ENCODE results near the gene KCNJ6. TPM values are rescaled to one million over a fixed set of nuclear protein-coding genes. Genes with fewer than 3 reads are reported as not detected.

KCNJ6 gene
- total RNA-seq, 1 experiment from 2014 or later: not detected

GRCh38 chr21:37874904-37875780 is 41.1 kb downstream of the KCNJ6 start:
- intact Hi-C loops (cut with micrococcal nuclease): no loop called here
- H3K9me2 ChIP-seq (ENCODE audit: insufficient read depth): no peaks in the 10 kb centered on the region
- TF ChIP-seq ZFX (IDR thresholded peaks at IDR 0.05) (no peak), ZNF274 (IDR thresholded peaks at IDR 0.05; ENCODE audit: low read depth, low read length) (no peak), FOSL1 (IDR thresholded peaks at IDR 0.05; ENCODE audit: low read depth) (no peak)
- ATAC-seq (no peak), DNase-seq (ENCODE audit: low read depth, low spot score) (no peak)
- POLR2A ChIA-PET: no interaction called here
- no peaks in the 10 kb centered on the region for H3K4me1 ChIP-seq (ENCODE audit: control insufficient read depth in 1 of 2, insufficient read depth in 2 of 2, low read length in 2 of 2)
- H3K36me3 ChIP-seq (ENCODE audit: control insufficient read depth in 1 of 2, insufficient read depth in 2 of 2, low read length in 2 of 2): no peaks in the 10 kb centered on the region
- H2AFZ ChIP-seq (ENCODE audit: low read depth, low read length, poor library complexity, severe bottlenecking): no peak overlapping the region
- H4K20me1 ChIP-seq (ENCODE audit: insufficient read depth): no peaks in the 10 kb centered on the region
- peaks cover 0 to 4% of the 10 kb centered on the region in 2 experiments; a peak in 1 of 4 replicates for H3K9me3 ChIP-seq (ENCODE audit: control insufficient read depth in 1 of 2, insufficient read depth in 1 of 2, low read depth in 1 of 2, low read length in 2 of 2)
- no peak overlapping the region for H3K4me2 ChIP-seq (ENCODE audit: low read length)
- CTCF ChIA-PET: no interaction called here
- H3K9ac ChIP-seq (ENCODE audit: low read length): no peak overlapping the region
- RAD21 ChIA-PET (ENCODE audit: low non-redundant PET in 1 of 2, low total read pairs in 2 of 2, uncharacterized antibody in 2 of 2, unreplicated experiment in 2 of 2): no interaction called here
- no peaks in the 10 kb centered on the region for H3K79me2 ChIP-seq (ENCODE audit: insufficient read depth, low read length)
- BruUV-seq (replicated peaks): no TSS peak
- no peak overlapping the region for H3K4me3 ChIP-seq (replicated peaks in 1 of 2; ENCODE audit: low read depth in 1 of 2, low read length in 2 of 2)
- no peaks in the 10 kb centered on the region for H3K27me3 ChIP-seq (ENCODE audit: insufficient read depth, low read length)
- no peak overlapping the region for H3K27ac ChIP-seq (ENCODE audit: low read depth, low read length)

- ChIA-PET RAD21 (ENCODE audit: low non-redundant PET in 1 of 2, low total read pairs in 2 of 2, uncharacterized antibody in 2 of 2, unreplicated experiment in 2 of 2) (no interaction called here), CTCF (no interaction called here), POLR2A (no interaction called here)
- Histone ChIP-seq H4K20me1 (ENCODE audit: insufficient read depth) (no peaks in the 10 kb centered on the region), H3K4me1 (ENCODE audit: control insufficient read depth in 1 of 2, insufficient read depth in 2 of 2, low read length in 2 of 2) (no peaks in the 10 kb centered on the region), H3K4me2 (ENCODE audit: low read length) (no peak overlapping the region), H3K79me2 (ENCODE audit: insufficient read depth, low read length) (no peaks in the 10 kb centered on the region), H2AFZ (ENCODE audit: low read depth, low read length, poor library complexity, severe bottlenecking) (no peak overlapping the region), H3K9me3 (ENCODE audit: control insufficient read depth in 1 of 2, insufficient read depth in 1 of 2, low read depth in 1 of 2, low read length in 2 of 2) (peaks cover 0 to 4% of the 10 kb centered on the region in 2 experiments; a peak in 1 of 4 replicates), H3K4me3 (replicated peaks in 1 of 2; ENCODE audit: low read depth in 1 of 2, low read length in 2 of 2) (no peak overlapping the region), H3K36me3 (ENCODE audit: control insufficient read depth in 1 of 2, insufficient read depth in 2 of 2, low read length in 2 of 2) (no peaks in the 10 kb centered on the region), H3K27me3 (ENCODE audit: insufficient read depth, low read length) (no peaks in the 10 kb centered on the region), H3K9me2 (ENCODE audit: insufficient read depth) (no peaks in the 10 kb centered on the region), H3K9ac (ENCODE audit: low read length) (no peak overlapping the region), H3K27ac (ENCODE audit: low read depth, low read length) (no peak overlapping the region)
- intact Hi-C loops (cut with micrococcal nuclease): no loop called here
- DNase-seq (ENCODE audit: low read depth, low spot score) (no peak), ATAC-seq (no peak)
- no TSS peak for BruUV-seq (replicated peaks)
- TF ChIP-seq POLR2A (IDR thresholded peaks at IDR 0.05; ENCODE audit: borderline replicate concordance, extremely low read depth, insufficient read depth, insufficient read length) (no peak), JUND (IDR thresholded peaks at IDR 0.05) (no peak), CBX3 (IDR thresholded peaks at IDR 0.05; ENCODE audit: low read depth) (no peak), EZH2phosphoT487 (IDR thresholded peaks at IDR 0.05; ENCODE audit: borderline replicate concordance) (no peak), SIN3A (IDR thresholded peaks at IDR 0.05; ENCODE audit: low read depth) (no peak), CTCF (IDR thresholded peaks at IDR 0.05 in 2 of 3, conservative IDR thresholded peaks at IDR 0.05 in 1 of 3; ENCODE audit: borderline replicate concordance in 1 of 3, insufficient read depth in 1 of 3, low read depth in 2 of 3, low read length in 2 of 3) (no peak), SRF (IDR thresholded peaks at IDR 0.05; ENCODE audit: low read depth) (no peak), ATF3 (IDR thresholded peaks at IDR 0.05) (no peak), ZFX (IDR thresholded peaks at IDR 0.05) (no peak), CEBPB (IDR thresholded peaks at IDR 0.05; ENCODE audit: low read depth) (no peak), SP1 (IDR thresholded peaks at IDR 0.05; ENCODE audit: low read depth) (no peak), POLR2AphosphoS5 (IDR thresholded peaks at IDR 0.05; ENCODE audit: low read depth, low read length) (no peak), RAD21 (IDR thresholded peaks at IDR 0.05; ENCODE audit: low read depth) (no peak), MAX (IDR thresholded peaks at IDR 0.05) (no peak), YY1 (IDR thresholded peaks at IDR 0.05; ENCODE audit: extremely low read depth, insufficient replicate concordance, low read depth, low read length) (no peak)
Measured at GRCh38 chr21:37874481-37874880, 41.8 kb downstream of the KCNJ6 start.

Measured in HCT116 (cell line).